PC-3 (cell line): ENCODE results near the gene THADA.

Source experiments
- EZH2phosphoT487 ChIP-seq: fragments of 300-600 bp; sonication (generic); IDR thresholded peaks from 2 replicates; pipeline ENCODE4 v1.6.1; 2018; ENCODE audit warnings: mild to moderate bottlenecking, antibody characterized with exemption, low read length, borderline replicate concordance
- TF ChIP-seq, protein P1 (sequence below): fragments of 300-600 bp; sonication (generic); conservative IDR thresholded peaks from 2 replicates; pipeline ENCODE4 v1.5.1; 2017; ENCODE audit warnings: antibody characterized with exemption, low read depth, mild to moderate bottlenecking, low read length

DNA sequence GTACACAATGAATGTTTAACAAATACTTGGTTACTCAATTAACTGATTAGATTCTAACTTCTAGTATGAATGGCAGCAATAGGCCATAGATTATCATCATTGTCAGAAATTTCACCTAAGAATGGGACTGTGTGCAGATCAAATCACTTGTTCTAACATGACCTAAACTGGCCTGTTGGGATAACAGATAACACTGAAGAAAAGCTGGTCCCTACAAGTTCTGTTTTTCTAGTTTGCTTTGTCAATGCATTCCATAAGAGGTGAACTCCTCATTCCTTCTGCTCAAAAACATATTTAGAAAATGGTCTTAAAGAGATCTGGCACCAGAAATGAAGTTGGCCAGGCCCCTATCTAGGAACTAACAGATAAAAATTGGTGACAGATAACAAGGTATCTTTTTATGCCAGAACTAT lies 175.4 kb downstream of the THADA start:
- TF ChIP-seq, protein P1, sequence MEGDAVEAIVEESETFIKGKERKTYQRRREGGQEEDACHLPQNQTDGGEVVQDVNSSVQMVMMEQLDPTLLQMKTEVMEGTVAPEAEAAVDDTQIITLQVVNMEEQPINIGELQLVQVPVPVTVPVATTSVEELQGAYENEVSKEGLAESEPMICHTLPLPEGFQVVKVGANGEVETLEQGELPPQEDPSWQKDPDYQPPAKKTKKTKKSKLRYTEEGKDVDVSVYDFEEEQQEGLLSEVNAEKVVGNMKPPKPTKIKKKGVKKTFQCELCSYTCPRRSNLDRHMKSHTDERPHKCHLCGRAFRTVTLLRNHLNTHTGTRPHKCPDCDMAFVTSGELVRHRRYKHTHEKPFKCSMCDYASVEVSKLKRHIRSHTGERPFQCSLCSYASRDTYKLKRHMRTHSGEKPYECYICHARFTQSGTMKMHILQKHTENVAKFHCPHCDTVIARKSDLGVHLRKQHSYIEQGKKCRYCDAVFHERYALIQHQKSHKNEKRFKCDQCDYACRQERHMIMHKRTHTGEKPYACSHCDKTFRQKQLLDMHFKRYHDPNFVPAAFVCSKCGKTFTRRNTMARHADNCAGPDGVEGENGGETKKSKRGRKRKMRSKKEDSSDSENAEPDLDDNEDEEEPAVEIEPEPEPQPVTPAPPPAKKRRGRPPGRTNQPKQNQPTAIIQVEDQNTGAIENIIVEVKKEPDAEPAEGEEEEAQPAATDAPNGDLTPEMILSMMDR, result no peak
- TF ChIP-seq EZH2phosphoT487, result no peak
